ENCODE results near the gene CD46.

CD46 gene

GRCh38 chr1:207799989-207800648 is 48.3 kb downstream of the CD46 start:
- no peak for DNase-seq

GRCh38 chr1:207801819-207802218 is 50.0 kb downstream of the CD46 start:
- DNase-seq, result no peak

GRCh38 chr1:207803678-207804077 is 51.8 kb downstream of the CD46 start:
- no peak for DNase-seq

DNA sequence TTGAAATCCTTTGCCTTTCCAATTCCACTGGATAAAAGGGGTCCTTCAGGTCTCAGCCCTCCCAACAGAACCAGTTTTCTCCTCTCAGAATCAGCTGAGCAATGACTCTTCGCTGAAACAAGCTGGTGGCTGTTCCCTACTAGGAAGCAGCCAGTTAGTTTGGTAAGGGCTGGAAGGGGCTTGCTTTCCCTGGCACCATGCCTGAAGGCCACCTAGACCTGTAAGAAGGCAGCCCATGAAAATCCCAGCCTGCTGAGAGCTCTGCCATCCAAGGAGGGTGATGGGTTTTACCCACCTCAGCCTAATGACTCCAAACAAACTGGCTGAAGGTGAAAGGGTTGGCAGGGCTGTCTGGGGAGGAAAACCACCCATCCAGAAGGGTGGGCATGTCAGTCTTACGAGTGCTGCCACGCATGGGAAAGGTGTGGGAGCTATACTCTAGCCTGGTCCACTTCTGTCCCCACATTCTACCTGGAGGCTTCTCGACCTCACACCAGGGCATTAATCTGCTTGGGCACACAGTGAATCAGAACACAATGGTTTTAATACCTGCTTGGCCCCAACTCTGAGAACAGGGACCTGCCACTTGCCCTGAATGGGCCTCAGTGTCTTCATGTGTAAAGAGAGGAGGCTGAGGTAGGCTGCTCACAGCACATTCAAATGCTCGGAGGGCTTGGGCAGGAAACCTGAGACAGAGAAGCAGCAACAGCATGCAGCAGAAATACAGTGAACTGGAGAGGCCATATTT is 53.0 kb downstream of the CD46 start:
- no peak for DNase-seq

GRCh38 chr1:207805841-207806421 is 54.1 kb downstream of the CD46 start:
- no peak for DNase-seq

- DNase-seq, result no peak
Measured at GRCh38 chr1:207806531-207807325, 54.9 kb downstream of the CD46 start.

DNA sequence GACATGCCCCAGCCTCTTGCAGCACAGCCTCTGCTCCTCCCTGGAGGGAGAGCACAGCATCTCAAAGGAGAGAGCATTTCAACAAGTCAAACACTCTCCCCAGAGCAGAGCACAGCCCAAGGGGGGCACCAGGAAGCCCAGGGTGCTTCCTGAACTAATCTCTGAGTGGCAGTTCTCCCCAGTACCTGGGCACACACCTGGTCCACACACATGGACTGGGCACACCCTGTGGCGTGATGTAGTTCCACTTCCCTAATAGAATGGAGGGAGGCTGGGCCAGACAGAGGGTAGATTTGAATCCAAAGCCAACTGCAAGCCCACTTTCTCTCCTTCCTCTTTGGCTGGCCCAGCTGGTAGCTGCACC is 55.5 kb downstream of the CD46 start:
- no peak for DNase-seq

- peak; percentile 75 for DNase-seq
Measured at GRCh38 chr1:207807690-207808321, 56.0 kb downstream of the CD46 start.

DNA sequence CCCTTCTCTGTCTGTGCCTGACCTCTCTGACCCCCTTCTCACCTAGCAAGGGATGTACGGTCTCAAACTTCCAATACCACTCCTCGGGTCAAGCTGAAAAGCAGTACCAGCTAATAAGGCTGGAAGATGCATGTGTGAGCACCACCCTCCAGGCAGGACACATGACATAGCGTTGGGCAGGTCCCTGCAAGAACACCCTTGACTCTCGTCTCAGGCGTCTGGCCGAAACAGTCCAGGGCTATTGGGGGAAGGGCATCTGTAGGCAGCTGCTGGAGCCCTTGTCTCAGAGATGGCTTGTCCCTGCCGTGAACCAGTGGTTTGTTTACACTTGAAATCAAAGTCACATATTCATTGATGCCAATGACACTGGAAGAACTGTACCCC is 56.5 kb downstream of the CD46 start:
- no peak for DNase-seq

GRCh38 chr1:207808911-207809555 is 57.2 kb downstream of the CD46 start:
- DNase-seq, result no peak

DNA sequence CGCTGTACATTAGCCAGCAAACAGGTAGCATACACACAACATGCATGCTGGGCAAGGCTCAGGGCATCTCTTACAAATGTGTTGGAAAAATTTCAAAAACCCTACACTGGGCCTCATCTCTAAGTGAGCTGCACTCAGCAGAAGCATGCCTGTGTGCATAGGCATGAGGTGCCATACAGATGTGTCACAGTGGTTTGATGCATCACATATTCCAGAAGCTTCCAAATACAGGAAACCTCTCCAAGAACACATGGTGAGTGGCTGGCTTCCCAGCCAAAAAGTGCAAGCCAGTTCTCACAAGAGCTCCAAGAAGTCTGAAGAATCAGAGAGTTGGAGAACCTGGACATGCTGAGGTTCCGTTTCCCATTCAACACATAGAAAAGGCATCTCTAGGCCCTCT is 58.3 kb downstream of the CD46 start:
- no peak for DNase-seq

DNA sequence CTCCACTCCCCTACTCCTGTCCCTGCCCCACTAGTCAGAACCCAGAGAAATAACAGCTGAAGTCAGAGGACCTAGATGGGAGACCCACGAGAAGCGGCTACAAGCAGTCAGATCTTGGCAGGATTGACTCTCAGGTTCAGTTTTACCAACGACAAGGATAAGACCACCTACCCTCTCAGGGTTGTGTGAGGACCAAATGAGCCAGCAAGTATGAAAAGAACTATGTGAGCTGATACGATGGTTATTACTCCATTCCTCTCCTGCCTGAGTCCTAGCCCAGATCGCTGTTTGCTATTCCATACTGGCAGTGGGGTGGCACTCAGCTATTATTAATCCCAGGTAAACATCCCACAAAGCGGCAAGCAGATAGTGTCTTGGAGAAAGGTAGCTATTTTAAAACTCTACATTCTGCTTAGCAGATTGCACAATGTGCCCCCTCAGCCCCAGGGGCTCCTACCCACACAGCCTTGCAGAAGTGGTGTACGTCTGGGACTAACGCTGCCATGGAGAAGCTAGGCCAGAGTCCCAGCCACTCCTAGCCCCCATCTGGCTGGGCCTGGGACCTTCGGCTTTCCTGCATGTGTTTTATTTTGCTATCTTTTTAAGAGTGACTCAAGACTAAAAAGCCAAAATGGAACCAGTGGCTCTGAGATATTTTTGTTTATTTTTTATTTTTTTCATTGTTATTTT is 58.9 kb downstream of the CD46 start:
- no peak for DNase-seq

- no peak for DNase-seq
Measured at GRCh38 chr1:207811319-207811718, 59.5 kb downstream of the CD46 start.

GRCh38 chr1:207811920-207812720 is 60.3 kb downstream of the CD46 start:
- no peak for DNase-seq

- peak; percentile 63 for DNase-seq
Measured at GRCh38 chr1:207812778-207813511, 61.1 kb downstream of the CD46 start.

DNA sequence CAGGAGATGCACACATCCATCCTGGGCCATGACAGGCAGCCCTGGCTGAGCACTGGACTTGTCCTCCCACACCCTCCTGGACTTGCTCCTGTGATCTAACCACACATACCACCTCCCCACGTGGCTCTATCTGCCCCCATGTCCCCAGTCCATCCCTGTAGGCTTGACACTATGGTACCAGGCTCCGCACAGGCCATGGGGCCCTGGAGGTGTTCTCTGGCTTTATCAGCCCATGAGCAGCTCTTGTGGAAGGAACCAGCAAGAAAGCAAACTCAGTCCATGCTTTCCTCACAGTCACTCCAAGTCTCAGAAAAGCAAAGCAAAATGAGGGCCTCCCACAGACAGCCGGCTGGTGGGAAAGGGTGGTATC is 61.6 kb downstream of the CD46 start:
- no peak for DNase-seq

- DNase-seq, result no peak
Measured at GRCh38 chr1:207813946-207814345, 62.1 kb downstream of the CD46 start.

GRCh38 chr1:207814469-207814868 is 62.6 kb downstream of the CD46 start:
- DNase-seq, result no peak

- DNase-seq, result no peak
Measured at GRCh38 chr1:207815466-207815865, 63.6 kb downstream of the CD46 start.

- peak; percentile 52 for DNase-seq
Measured at GRCh38 chr1:207815913-207816291, 64.0 kb downstream of the CD46 start.

Data from MV-4-11 (cell line).